Endometrial microvascular endothelial cells (primary cell): ENCODE data around the gene PROZ. TPM values are rescaled to one million over a fixed set of nuclear protein-coding genes. Genes with fewer than 3 reads are reported as not detected.

Source experiments
- in situ Hi-C: cut with HindIII; loops from 2 replicates; pipeline ENCODE4 v1.10.0; 2017; ENCODE audit warnings: low sequenced_read_pairs, low pct_unique_long_range_greater_than_20kb; ENCODE audit errors: inconsistent ontology term
- total RNA-seq: library from RNA; depleted of rRNA; stranded (reverse); fragments of >200 nt; gene quantifications from one replicate; pipeline ENCODE4 v1.2.3, GENCODE V29; 2015; ENCODE audit errors: inconsistent ontology term

Gene PROZ
- total RNA-seq, 1 donor from 2014 or later = not detected

GRCh38 chr13:113187883-113188665, 29.6 kb downstream of the PROZ start:
- in situ Hi-C loops = no loop called here

GRCh38 chr13:113190181-113190580, 31.7 kb downstream of the PROZ start:
- in situ Hi-C loops = no loop called here

- in situ Hi-C loops = no loop called here
Observed at GRCh38 chr13:113192279-113192678, 33.8 kb downstream of the PROZ start.

GRCh38 chr13:113192902-113193301, 34.5 kb downstream of the PROZ start:
- in situ Hi-C loops = no loop called here

- in situ Hi-C loops = no loop called here
Observed at GRCh38 chr13:113195360-113195759, 36.9 kb downstream of the PROZ start.

GRCh38 chr13:113196970-113197737, 38.7 kb downstream of the PROZ start:
- in situ Hi-C loops = no loop called here

GRCh38 chr13:113201815-113202214, 43.4 kb downstream of the PROZ start:
- in situ Hi-C loops = no loop called here

GRCh38 chr13:113202912-113203311, 44.5 kb downstream of the PROZ start:
- in situ Hi-C loops = no loop called here

- in situ Hi-C loops = no loop called here
Observed at GRCh38 chr13:113203507-113204377, 45.3 kb downstream of the PROZ start.

GRCh38 chr13:113204378-113204734, 45.9 kb downstream of the PROZ start:
- in situ Hi-C loops = no loop called here

- in situ Hi-C loops = no loop called here
Observed at GRCh38 chr13:113205428-113205931, 47.0 kb downstream of the PROZ start.

- in situ Hi-C loops = no loop called here
Observed at GRCh38 chr13:113207460-113207859, 49.0 kb downstream of the PROZ start.

GRCh38 chr13:113207890-113208420, 49.5 kb downstream of the PROZ start:
- in situ Hi-C loops = no loop called here

- in situ Hi-C loops = no loop called here
Observed at GRCh38 chr13:113208421-113209335, 50.2 kb downstream of the PROZ start, which contains the start of gene PCID2. TSS of gene PCID2 (minus strand) at chr13:113208669. CDS start at chr13:113208634, 35 bp downstream.

- in situ Hi-C loops = no loop called here
Observed at GRCh38 chr13:113209336-113209758, 50.9 kb downstream of the PROZ start, which contains the start of gene CUL4A. TSS of gene CUL4A (plus strand) at chr13:113209613. CDS start at chr13:113209628, 15 bp downstream.

GRCh38 chr13:113209759-113210421, 51.4 kb downstream of the PROZ start:
- in situ Hi-C loops = no loop called here

- in situ Hi-C loops = no loop called here
Observed at GRCh38 chr13:113210833-113211232, 52.4 kb downstream of the PROZ start.
